Kidney (tissue), 14 donors: ENCODE results near the gene CEACAM18. TPM values are rescaled to one million over a fixed set of nuclear protein-coding genes. Genes with fewer than 3 reads are reported as not detected.
A peak's percentile ranks its signal among the peaks of the same experiment; 100 is the strongest.

Source experiments
- DNase-seq, 5 donors: peaks; one replicate each; pipeline ENCODE4 v3.0.0-alpha.2; 2013 to 2020
- FAIRE-seq: peaks from 2 replicates; lab custom pipeline; 2012; peaks lifted over from hg19 to GRCh38; lab: Jason Lieb, UNC
- H3K27ac ChIP-seq, 2 donors: one replicate each; pipeline ENCODE4 v1.7.0; 2013; ENCODE audit warnings: low read depth in 2 of 2, low read length in 2 of 2, inconsistent platforms in 1 of 2
- H3K27me3 ChIP-seq: one replicate; pipeline ENCODE4 v1.7.1; 2013; ENCODE audit warnings: low read length, inconsistent platforms; ENCODE audit not compliant: control insufficient read depth, insufficient read depth
- H3K36me3 ChIP-seq, 3 donors: one replicate each; pipeline versions ENCODE4 v1.7.0 to v1.7.1; 2013; ENCODE audit warnings: low read length in 3 of 3, control low read depth in 1 of 3, inconsistent platforms in 1 of 3; ENCODE audit not compliant: insufficient read depth in 3 of 3, control insufficient read depth in 2 of 3
- H3K4me1 ChIP-seq, 3 donors: one replicate each; pipeline versions ENCODE4 v1.7.0 to v1.7.1; 2013; ENCODE audit warnings: low read length in 3 of 3, inconsistent platforms in 1 of 3, low read depth in 1 of 3; ENCODE audit not compliant: control insufficient read depth in 2 of 3, insufficient read depth in 2 of 3
- H3K4me3 ChIP-seq, 3 donors: one replicate each; pipeline versions ENCODE4 v1.7.0 to v1.8.1; 2013; ENCODE audit warnings: low read length in 3 of 3, control low read depth in 1 of 3, inconsistent platforms in 1 of 3
- H3K9ac ChIP-seq, 3 donors: one replicate each; pipeline versions ENCODE4 v1.7.0 to v1.7.1; 2013; ENCODE audit warnings: low read length in 3 of 3, control low read depth in 1 of 3, inconsistent platforms in 1 of 3
- H3K9me3 ChIP-seq, 3 donors: one replicate each; pipeline versions ENCODE4 v1.7.0 to v1.7.1; 2013; ENCODE audit warnings: low read length in 3 of 3, control low read depth in 1 of 3, inconsistent platforms in 1 of 3; ENCODE audit not compliant: control insufficient read depth in 2 of 3, insufficient read depth in 1 of 3
- CTCF ChIP-seq: IDR thresholded peaks from 3 replicates; pipeline ENCODE4 v1.5.1; 2012; ENCODE audit warnings: mild to moderate bottlenecking, moderate library complexity, borderline replicate concordance; ENCODE audit not compliant: insufficient read depth; ENCODE audit errors: extremely low read depth
- intact Hi-C: fragments of 100-400 bp; cut with DNase I; formaldehyde crosslinking; loops from one replicate; pipeline ENCODE4 v1.11.1; 2022
- polyA plus RNA-seq: library from polyadenylated mRNA; stranded (reverse); fragments of 350-450 nt; fragmentation: Illumina TruSeq; extraction: RNeasy Lipid Tissue Mini Kit (QIAGEN cat#74804); gene quantifications from one replicate; pipeline ENCODE4 v1.2.3, GENCODE V29; 2014; ENCODE audit warnings: low read depth, low replicate concordance; ENCODE audit not compliant: insufficient read depth
- total RNA-seq: library from RNA; stranded (reverse); fragmentation: NEBNext Ultra II Directional; extraction: Animal tissue kit (Norgen Biotek cat#: 25700); gene quantifications from one replicate; pipeline ENCODE4 v1.2.1, GENCODE V29; 2021
- donor health status: control.
- donor health status: control.
- donor health status: control.
- donor health status: control.
- donor health status: control.
- donor health status: DM: yes; HTN: yes; CAD: no.
- donor health status: Normal renal cell carcinoma (clear cell type).

CEACAM18 gene
- total and polyA plus RNA-seq, 2 donors from 2014 or later: not detected

DNA sequence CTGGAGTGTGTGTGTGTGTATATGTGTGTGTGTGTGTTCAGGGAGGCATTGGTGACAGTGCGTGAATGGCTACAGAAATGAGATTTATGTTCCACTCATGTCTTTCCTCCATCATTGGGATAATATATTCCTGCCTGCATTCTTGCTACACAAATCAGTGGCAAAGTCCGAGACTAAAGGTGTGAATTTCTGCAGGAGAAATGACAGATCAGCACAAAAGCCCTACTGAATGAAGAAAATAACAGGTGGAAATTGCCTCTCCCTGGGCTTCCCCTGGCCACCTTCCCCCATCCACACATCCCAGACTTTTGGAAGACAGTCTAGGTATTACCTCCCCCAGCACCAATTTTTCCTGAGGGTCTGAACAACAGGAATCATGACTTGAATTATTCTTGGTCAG lies 43.0 kb downstream of the CEACAM18 start:
- no peak overlapping the region for H3K4me3 ChIP-seq
- H3K9me3 ChIP-seq: no peaks in the 10 kb centered on the region
- DNase-seq (no peak), FAIRE-seq (no peak)
- no peak overlapping the region for H3K9ac ChIP-seq
- TF ChIP-seq CTCF: no peak
- no peak overlapping the region for H3K27ac ChIP-seq
- H3K36me3 ChIP-seq: no peaks in the 10 kb centered on the region
- intact Hi-C loops: no loop called here
- H3K4me1 ChIP-seq: no peaks in the 10 kb centered on the region
- H3K27me3 ChIP-seq: no peaks in the 10 kb centered on the region

DNA sequence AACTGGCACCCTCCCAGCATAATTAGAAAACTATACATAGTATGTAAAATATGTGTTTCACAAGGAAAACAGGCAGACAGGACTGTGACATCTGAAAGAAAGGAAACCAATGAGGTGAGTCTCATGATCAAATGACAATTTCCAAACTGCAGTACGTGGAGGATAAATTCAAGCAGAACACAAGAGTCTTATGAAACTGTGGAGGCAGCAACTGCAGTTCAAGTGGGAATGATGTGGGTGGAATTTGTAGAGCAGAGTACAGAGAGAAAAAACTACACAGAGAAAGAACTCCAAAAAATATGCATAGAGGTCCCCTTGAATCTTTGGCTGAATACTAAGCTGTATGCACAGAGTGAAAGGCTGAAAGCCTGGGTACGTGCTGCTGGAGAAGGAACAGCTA lies 43.4 kb downstream of the CEACAM18 start:
- H3K4me1 ChIP-seq: no peaks in the 10 kb centered on the region
- no peaks in the 10 kb centered on the region for H3K36me3 ChIP-seq
- no peak overlapping the region for H3K9ac ChIP-seq
- H3K27me3 ChIP-seq: no peaks in the 10 kb centered on the region
- H3K4me3 ChIP-seq: no peak overlapping the region
- no peak for TF ChIP-seq CTCF
- H3K27ac ChIP-seq: no peak overlapping the region
- H3K9me3 ChIP-seq: no peaks in the 10 kb centered on the region
- DNase-seq (no peak), FAIRE-seq (no peak)
- intact Hi-C loops: no loop called here

DNA sequence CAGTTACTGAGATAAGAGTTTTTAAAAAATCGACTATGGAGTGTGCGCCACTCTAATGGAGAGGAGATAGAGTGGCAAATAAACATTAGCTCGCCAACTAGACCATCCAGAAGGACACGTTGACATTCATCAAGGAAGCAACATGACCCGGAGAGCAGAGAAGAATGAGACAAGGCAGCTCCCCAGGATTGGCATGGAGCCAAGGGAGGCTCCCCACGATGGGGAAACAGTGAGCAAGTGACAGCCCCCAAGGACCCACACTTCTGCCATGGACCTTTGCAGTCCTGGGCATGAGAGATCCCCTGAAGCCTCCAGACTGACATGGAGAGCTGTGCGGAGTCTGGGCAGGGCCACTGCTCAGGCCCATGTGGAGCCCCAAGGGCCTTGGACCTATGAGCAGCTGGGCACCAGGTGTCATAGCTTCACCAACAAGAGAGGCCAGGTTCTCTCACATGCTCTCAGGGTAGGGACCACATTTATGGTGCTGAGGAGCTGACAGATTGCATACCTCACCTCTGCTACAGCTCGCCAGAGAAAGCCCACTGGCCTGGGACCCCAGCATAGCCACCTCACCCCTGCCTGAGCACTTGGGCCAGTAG lies 46.4 kb downstream of the CEACAM18 start:
- H3K36me3 ChIP-seq: no peaks in the 10 kb centered on the region
- H3K9me3 ChIP-seq: no peaks in the 10 kb centered on the region
- no peak for DNase-seq
- no peak for TF ChIP-seq CTCF
- no peak overlapping the region for H3K9ac ChIP-seq
- FAIRE-seq: no peak
- no peaks in the 10 kb centered on the region for H3K27me3 ChIP-seq
- no peak overlapping the region for H3K27ac ChIP-seq
- no peaks in the 10 kb centered on the region for H3K4me1 ChIP-seq
- no peak overlapping the region for H3K4me3 ChIP-seq
- intact Hi-C loops: no loop called here

- no peak overlapping the region for H3K9ac ChIP-seq
- H3K27me3 ChIP-seq: no peaks in the 10 kb centered on the region
- DNase-seq (peak in 4 of 5 donors; percentile 7 to 47 (median 38)), FAIRE-seq (no peak)
- no peak overlapping the region for H3K27ac ChIP-seq
- no peak overlapping the region for H3K4me3 ChIP-seq
- TF ChIP-seq CTCF: no peak
- H3K36me3 ChIP-seq: no peaks in the 10 kb centered on the region
- intact Hi-C loops: no loop called here
- no peaks in the 10 kb centered on the region for H3K4me1 ChIP-seq
- no peaks in the 10 kb centered on the region for H3K9me3 ChIP-seq
These were observed 47.3 kb downstream of the CEACAM18 start for GRCh38 chr19:51525651-51526050.
